Transverse colon (tissue), 4 donors: ENCODE measurements around the gene RAVER1. TPM values are rescaled to one million over a fixed set of nuclear protein-coding genes. Genes with fewer than 3 reads are reported as not detected.

Source experiments
- DNase-seq: peaks from one replicate; pipeline ENCODE4 v3.0.0-alpha.2; 2019
- H3K27ac ChIP-seq, 4 donors: fragments of 200-600 bp; sonication (generic); 2 replicates each; pipeline ENCODE4 v1.5.1; 2016 to 2018; ENCODE audit warnings: inconsistent platforms in 4 of 4
- H3K27me3 ChIP-seq: fragments of 200-600 bp; sonication (generic); 2 replicates; pipeline ENCODE4 v1.5.1; 2017; ENCODE audit warnings: inconsistent platforms
- H3K36me3 ChIP-seq, 4 donors: fragments of 200-600 bp; sonication (generic); 2 replicates each; pipeline ENCODE4 v1.5.1; 2017 to 2019; ENCODE audit warnings: inconsistent platforms in 4 of 4
- H3K4me1 ChIP-seq, 4 donors: fragments of 200-600 bp; sonication (generic); 2 replicates each; pipeline ENCODE4 v1.5.1; 2017 to 2020; ENCODE audit warnings: inconsistent platforms in 4 of 4
- H3K4me3 ChIP-seq, 4 donors: fragments of 200-600 bp; sonication (generic); 1 replicate in 1 of 4; 2 replicates in 3 of 4; pipeline versions ENCODE4 v1.5.1 to v1.6.1; 2017 to 2019; ENCODE audit warnings: inconsistent platforms in 4 of 4
- H3K9me3 ChIP-seq, 2 donors: fragments of 200-600 bp; sonication (generic); 2 replicates each; pipeline ENCODE4 v1.5.1; 2017 to 2019; ENCODE audit warnings: inconsistent platforms in 2 of 2
- EP300 ChIP-seq: sonication (generic); formaldehyde crosslinking; IDR thresholded peaks from one replicate; pipeline ENCODE4 v1.6.1; 2017; ENCODE audit warnings: antibody characterized with exemption, low read depth
- POLR2A ChIP-seq: fragments of 450-650 bp; IDR thresholded peaks from one replicate; pipeline ENCODE4 v1.6.1; 2016; ENCODE audit warnings: antibody characterized with exemption, mild to moderate bottlenecking, moderate library complexity
- POLR2AphosphoS5 ChIP-seq, 3 donors: sonication (generic); formaldehyde crosslinking; IDR thresholded peaks; one replicate each; pipeline ENCODE4 v1.6.1; 2016; ENCODE audit warnings: antibody characterized with exemption in 3 of 3
- WGBS, 2 donors: methylation state at CpG; one replicate each; pipeline ENCODE4 v1.1.5; 2018; ENCODE audit warnings: low coverage in 1 of 2; 5-methylcytosine and 5-hydroxymethylcytosine counted together
- in situ Hi-C, 4 donors: fragments of 200-750 bp; cut with MboI; loops; one replicate each; pipeline versions ENCODE4 v1.15.0 to v1.15.1; 2017; ENCODE audit warnings: low sequenced_read_pairs in 3 of 4, low pct_ligation_motif_present in 1 of 4, low pct_unique_long_range_greater_than_20kb in 1 of 4
- intact Hi-C: fragments of 100-400 bp; cut with DNase I; formaldehyde crosslinking; loops from one replicate; pipeline ENCODE4 v1.15.1; 2023; ENCODE audit warnings: low total_unique reads
- total RNA-seq, 4 donors: library from RNA; depleted of rRNA; stranded (reverse); fragments of >200 nt; gene quantifications; one replicate each; pipeline ENCODE4 v1.1.0, GENCODE V29; 2016
- TF ChIP-seq, protein P1 (sequence below), 5 experiments: fragments of 200-600 bp in 3 of 5; fragments of 450-650 bp in 2 of 5; sonication (generic) in 3 of 5; IDR thresholded peaks; 1 replicate in 2 of 5; 2 replicates in 3 of 5; pipeline ENCODE4 v1.5.1; 2016 to 2017; ENCODE audit warnings: antibody characterized with exemption in 5 of 5, inconsistent platforms in 3 of 5, mild to moderate bottlenecking in 2 of 5, moderate library complexity in 1 of 5

The RAVER1 gene
- total RNA-seq, 4 donors from 2014 or later: 35.0 to 39.6 (median 38.6) TPM

DNA sequence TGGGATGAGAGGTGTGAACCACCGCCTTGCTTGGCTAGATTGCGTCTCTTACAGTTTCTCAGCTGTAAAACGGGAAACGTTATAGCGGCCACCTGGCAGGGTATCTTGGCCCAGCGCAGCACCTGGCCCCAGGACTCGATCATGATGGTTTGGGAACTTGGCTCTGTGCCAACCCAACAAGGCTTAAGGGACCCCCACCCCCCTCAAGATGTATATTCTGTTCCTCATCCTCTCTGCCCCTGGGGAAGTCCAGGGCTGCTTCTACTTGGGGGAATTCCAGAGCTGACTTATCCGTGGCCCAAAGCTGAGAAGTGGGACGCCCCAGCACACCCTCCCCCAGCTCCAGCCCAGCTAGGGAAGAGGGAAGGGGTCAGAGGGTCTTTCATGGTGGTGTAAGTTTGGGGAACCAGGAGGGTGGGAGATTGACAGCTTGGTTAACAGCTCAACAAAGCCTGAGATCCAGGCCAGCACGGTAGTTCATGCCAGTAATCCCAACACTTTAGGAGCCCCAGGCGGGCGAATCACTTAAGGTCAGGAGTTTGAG is 61.7 kb downstream of the RAVER1 start:
- peak; percentile 43 for DNase-seq
- Histone ChIP-seq H3K36me3 (no peaks in the 10 kb centered on the region), H3K4me1 (peaks cover 6 to 23% (median 17%) of the 10 kb centered on the region in 4 donors), H3K27me3 (peaks cover 24% of the 10 kb centered on the region), H3K27ac (peak overlapping the region; percentile 74 to 86 (median 80)), H3K9me3 (no peaks in the 10 kb centered on the region), H3K4me3 (peak overlapping the region in 3 of 4 donors; percentile 25 to 45 (median 42))
- no peak for TF ChIP-seq POLR2A
- no peak for TF ChIP-seq EP300
- TF ChIP-seq POLR2AphosphoS5 (IDR thresholded peaks at IDR 0.05): no peak
- TF ChIP-seq, protein P1, sequence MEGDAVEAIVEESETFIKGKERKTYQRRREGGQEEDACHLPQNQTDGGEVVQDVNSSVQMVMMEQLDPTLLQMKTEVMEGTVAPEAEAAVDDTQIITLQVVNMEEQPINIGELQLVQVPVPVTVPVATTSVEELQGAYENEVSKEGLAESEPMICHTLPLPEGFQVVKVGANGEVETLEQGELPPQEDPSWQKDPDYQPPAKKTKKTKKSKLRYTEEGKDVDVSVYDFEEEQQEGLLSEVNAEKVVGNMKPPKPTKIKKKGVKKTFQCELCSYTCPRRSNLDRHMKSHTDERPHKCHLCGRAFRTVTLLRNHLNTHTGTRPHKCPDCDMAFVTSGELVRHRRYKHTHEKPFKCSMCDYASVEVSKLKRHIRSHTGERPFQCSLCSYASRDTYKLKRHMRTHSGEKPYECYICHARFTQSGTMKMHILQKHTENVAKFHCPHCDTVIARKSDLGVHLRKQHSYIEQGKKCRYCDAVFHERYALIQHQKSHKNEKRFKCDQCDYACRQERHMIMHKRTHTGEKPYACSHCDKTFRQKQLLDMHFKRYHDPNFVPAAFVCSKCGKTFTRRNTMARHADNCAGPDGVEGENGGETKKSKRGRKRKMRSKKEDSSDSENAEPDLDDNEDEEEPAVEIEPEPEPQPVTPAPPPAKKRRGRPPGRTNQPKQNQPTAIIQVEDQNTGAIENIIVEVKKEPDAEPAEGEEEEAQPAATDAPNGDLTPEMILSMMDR (IDR thresholded peaks at IDR 0.05): no peak
- WGBS, 2 donors: 28% methylated on average over 12 of the region's 12 CpGs; no CpG with 5 or more reads in 1 of the 2 donors
- in situ Hi-C loops (no loop called here), intact Hi-C loops (no loop called here)

GRCh38 chr19:10270616-10271394 is 62.5 kb downstream of the RAVER1 start, which contains the start of gene ICAM1:
TSS of gene ICAM1 (plus strand) at chr19:10271120. CDS start at chr19:10271160, 40 bp downstream.
- H3K4me3 ChIP-seq: peak within 1 kb of the TSS; percentile 25 to 45 (median 42)
- H3K27ac ChIP-seq: peak within 1 kb of the TSS; percentile 74 to 86 (median 80)
- in situ Hi-C loops: no loop called here
- intact Hi-C loops: no loop called here
- 2% methylated on average over 45 of the region's 51 CpGs; no CpG with 5 or more reads in 1 of the 2 donors for WGBS, 2 donors
- peaks cover 6 to 23% (median 17%) of the 10 kb centered on the region in 4 donors for H3K4me1 ChIP-seq
- H3K36me3 ChIP-seq: no peaks in the 10 kb centered on the region
- TF ChIP-seq POLR2A: peak; percentile 73
- TF ChIP-seq EP300: peak; percentile 64
- TF ChIP-seq, protein P1 (IDR thresholded peaks at IDR 0.05): peak in 2 of 5 experiments; percentile 40 to 42
- peak; percentile 86 to 88 (median 88) for TF ChIP-seq POLR2AphosphoS5 (IDR thresholded peaks at IDR 0.05)
- peak; percentile 88 for DNase-seq
- peaks cover 24% of the 10 kb centered on the region for H3K27me3 ChIP-seq
- H3K9me3 ChIP-seq: no peaks in the 10 kb centered on the region

GRCh38 chr19:10270180-10270615 is 63.1 kb downstream of the RAVER1 start:
- H3K27me3 ChIP-seq: peaks cover 24% of the 10 kb centered on the region
- intact Hi-C loops (no loop called here), in situ Hi-C loops (no loop called here)
- peak in 1 of 3 donors; percentile 2 for TF ChIP-seq POLR2AphosphoS5 (IDR thresholded peaks at IDR 0.05)
- TF ChIP-seq, protein P1 (IDR thresholded peaks at IDR 0.05): no peak
- H3K36me3 ChIP-seq: no peaks in the 10 kb centered on the region
- peaks cover 6 to 23% (median 17%) of the 10 kb centered on the region in 4 donors for H3K4me1 ChIP-seq
- DNase-seq: peak; percentile 82
- peak overlapping the region; percentile 25 to 45 (median 42) for H3K4me3 ChIP-seq
- H3K9me3 ChIP-seq: no peaks in the 10 kb centered on the region
- 5% methylated on average over 37 of the region's 37 CpGs; no CpG with 5 or more reads in 1 of the 2 donors for WGBS, 2 donors
- H3K27ac ChIP-seq: peak overlapping the region; percentile 74 to 86 (median 80)
